Fibroblast of villous mesenchyme (primary cell): ENCODE data around the gene AKR7A3. TPM values are rescaled to one million over a fixed set of nuclear protein-coding genes. Genes with fewer than 3 reads are reported as not detected.
A peak's percentile ranks its signal among the peaks of the same experiment; 100 is the strongest.
"Not testable (repeated sequence)": the region's sequence is repeated elsewhere in the genome, so short reads cannot be mapped to it uniquely, and the experiment has no call there.

Experiments
- DNase-seq: peaks from one replicate; pipeline ENCODE4 v3.0.0-alpha.2; 2010; ENCODE audit warnings: low read depth
- H3K4me3 ChIP-seq: 2 replicates; pipeline ENCODE4 v1.5.1; 2011; ENCODE audit warnings: low read depth, mild to moderate bottlenecking, low read length
- CTCF ChIP-seq: IDR thresholded peaks from 2 replicates; pipeline ENCODE4 v1.5.1; 2012; ENCODE audit warnings: low read depth, mild to moderate bottlenecking, low read length; ENCODE audit not compliant: insufficient read depth
- total RNA-seq: library from RNA; depleted of rRNA; stranded (reverse); fragments of >200 nt; gene quantifications from 2 replicates; pipeline ENCODE4 v1.2.3, GENCODE V29; 2012

AKR7A3 gene
- total RNA-seq, 1 donor: 0.43 TPM

DNA sequence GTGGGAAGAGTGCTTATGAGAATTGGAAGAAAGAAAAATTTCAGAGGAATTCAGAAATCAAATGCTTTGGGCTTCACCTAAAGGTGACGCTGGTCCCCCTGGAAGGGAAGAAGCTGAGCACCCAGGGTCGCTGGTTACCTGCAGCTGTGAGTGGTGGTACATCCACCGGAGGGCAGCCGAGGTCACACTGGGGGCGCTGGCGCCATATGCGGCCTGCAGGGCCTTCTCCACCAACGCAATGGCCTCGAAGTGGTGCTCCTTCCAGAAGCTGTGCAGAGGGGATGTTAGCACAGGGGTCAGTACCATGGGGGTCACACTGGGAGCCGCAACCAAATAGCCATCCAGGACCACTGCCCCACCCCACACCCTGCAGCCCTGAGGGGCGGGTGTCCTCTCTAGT, 17.3 kb upstream of the AKR7A3 start:
- no peak overlapping the region for H3K4me3 ChIP-seq
- no peak for TF ChIP-seq CTCF
- no peak for DNase-seq

DNA sequence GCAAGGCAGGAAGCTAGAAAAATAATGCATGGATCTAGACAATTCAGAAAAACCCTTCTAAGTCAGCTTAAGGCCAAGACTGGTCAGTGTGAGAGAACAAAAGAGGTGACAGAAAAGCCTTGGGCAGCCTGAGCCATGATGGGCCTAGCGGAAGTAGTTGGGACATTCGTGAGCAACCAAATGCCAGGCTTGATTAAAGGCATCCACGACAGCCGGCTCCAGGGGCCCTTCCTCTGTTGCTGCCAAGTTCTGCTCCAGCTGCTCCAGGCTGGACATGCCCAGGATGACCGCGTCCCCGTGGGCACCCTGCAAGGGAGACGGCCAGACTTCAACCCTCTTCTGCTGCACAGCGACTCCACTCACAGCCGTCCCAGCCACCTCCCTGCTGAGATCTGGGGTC, 15.5 kb upstream of the AKR7A3 start:
- not testable (repeated sequence) for DNase-seq, H3K4me3 ChIP-seq

DNA sequence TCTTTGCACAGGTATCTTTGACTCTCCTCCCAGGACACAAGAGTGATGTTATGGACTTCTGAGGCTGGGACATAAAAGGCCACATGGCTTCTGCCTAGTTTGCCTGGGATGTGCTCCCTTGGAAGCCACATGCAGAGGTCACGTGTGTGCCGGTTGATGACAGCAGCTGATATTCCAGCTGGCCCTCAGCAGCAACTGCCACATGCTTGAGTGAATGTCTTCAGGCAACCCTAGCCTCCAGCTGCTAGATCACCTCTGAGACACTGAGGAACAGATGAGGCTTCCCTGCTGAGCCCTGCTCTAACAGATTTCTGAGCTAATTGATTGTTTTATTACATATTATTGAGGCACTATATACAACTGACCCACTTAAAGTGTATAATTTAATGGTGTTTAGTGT, 11.6 kb upstream of the AKR7A3 start:
- no peak for TF ChIP-seq CTCF
- DNase-seq: no peak
- no peak overlapping the region for H3K4me3 ChIP-seq

DNA sequence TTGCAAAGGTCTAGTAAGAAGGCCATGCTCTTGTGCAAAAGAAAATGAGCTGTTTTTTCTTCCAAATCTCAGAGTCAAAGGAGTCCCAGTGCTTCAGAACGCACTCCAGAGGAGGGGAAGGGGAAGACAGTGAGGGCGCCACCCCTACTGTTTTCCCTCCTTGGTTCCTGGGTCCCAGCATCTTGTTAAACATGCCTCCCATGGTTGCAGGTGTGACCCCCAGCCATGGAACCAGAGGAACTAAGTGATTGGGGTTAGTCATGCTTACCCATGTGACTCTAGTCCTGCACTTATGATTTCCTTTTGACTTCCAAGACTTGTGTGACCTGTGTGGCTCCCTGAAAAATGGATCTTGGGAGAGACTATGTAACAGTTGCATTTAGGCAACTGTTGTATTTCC, 6.1 kb upstream of the AKR7A3 start:
- no peak overlapping the region for H3K4me3 ChIP-seq
- no peak for DNase-seq
- no peak for TF ChIP-seq CTCF

- peak overlapping the region; percentile 56 for H3K4me3 ChIP-seq
- no peak for DNase-seq
- no peak for TF ChIP-seq CTCF
Observed at GRCh38 chr1:19289244-19289643, 674 bp upstream of the AKR7A3 start.

DNA sequence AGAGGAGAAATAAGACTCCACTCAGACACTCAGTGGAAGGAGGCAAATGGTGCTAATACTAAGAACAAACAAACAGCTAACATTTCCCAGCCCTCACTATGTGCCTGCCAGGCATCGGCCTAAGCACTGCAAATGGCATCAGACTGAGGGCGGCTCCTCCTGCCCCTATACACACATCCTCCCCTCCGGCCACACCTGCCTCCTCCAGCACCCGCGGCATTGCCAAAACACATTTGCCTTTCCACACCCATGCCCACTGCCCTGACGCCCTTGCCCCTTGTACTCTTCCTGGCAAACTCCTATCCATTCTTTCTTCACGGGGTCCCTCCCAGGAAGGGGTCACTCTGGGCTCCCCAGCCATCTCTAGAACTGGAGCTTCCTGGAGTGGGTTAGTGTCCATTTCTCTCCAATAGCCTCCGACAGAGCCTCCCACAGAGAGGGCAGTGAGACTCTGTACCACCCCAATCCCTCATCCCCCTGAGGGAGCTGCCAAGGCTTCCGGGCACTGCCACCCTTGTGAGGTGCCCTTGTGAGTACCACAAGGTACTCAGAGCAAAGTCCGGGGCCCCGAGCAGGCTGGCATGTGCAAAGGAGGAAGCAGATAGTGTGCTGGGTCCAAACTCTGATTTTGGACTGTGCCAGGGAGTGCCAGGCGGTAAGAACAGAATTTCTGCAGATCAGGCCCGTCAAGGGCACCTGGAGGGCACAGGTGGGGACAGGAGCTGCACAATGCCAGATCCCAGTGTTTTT, 959 bp downstream of the AKR7A3 start:
- no peak for TF ChIP-seq CTCF
- DNase-seq: no peak
- H3K4me3 ChIP-seq: no peak overlapping the region

GRCh38 chr1:19285807-19286206, 2.8 kb downstream of the AKR7A3 start:
- not testable (repeated sequence) for H3K4me3 ChIP-seq, DNase-seq

- not testable (repeated sequence) for H3K4me3 ChIP-seq, DNase-seq
Observed at GRCh38 chr1:19285366-19285765, 3.2 kb downstream of the AKR7A3 start.
